Ovary (tissue), 9 donors: ENCODE results near the gene BNC1. TPM values are rescaled to one million over a fixed set of nuclear protein-coding genes. Genes with fewer than 3 reads are reported as not detected.

Experiments used
- DNase-seq, 5 donors: peaks; one replicate each; pipeline ENCODE4 v3.0.0-alpha.2; 2019 to 2020
- H3K27ac ChIP-seq, 2 donors: fragments of 200-600 bp; one replicate each; pipeline versions ENCODE4 v1.5.1 to v1.8.0; 2019 to 2022
- H3K27me3 ChIP-seq: fragments of 200-600 bp; one replicate; pipeline ENCODE4 v1.8.0; 2022
- H3K36me3 ChIP-seq: fragments of 200-600 bp; sonication (generic); one replicate; pipeline ENCODE4 v1.5.1; 2019
- H3K4me1 ChIP-seq: one replicate; pipeline ENCODE4 v1.8.1; 2013; ENCODE audit warnings: mild to moderate bottlenecking, moderate library complexity; ENCODE audit not compliant: insufficient read depth
- H3K4me3 ChIP-seq: fragments of 200-600 bp; sonication (generic); one replicate; pipeline ENCODE4 v1.5.1; 2017
- H3K9me3 ChIP-seq, 2 donors: fragments of 200-600 bp in 1 of 2; sonication (generic) in 1 of 2; one replicate each; pipeline versions ENCODE4 v1.5.1 to v1.8.1; 2013 to 2019; ENCODE audit warnings: mild to moderate bottlenecking in 1 of 2, moderate library complexity in 1 of 2
- CTCF ChIP-seq, 3 donors: fragments of 450-650 bp in 2 of 3; fragments of 200-600 bp in 1 of 3; IDR thresholded peaks; one replicate each; pipeline versions ENCODE4 v1.5.1 to v1.8.0; 2016 to 2022; ENCODE audit warnings: antibody characterized with exemption in 3 of 3, mild to moderate bottlenecking in 1 of 3
- EP300 ChIP-seq: sonication (generic); formaldehyde crosslinking; IDR thresholded peaks from one replicate; pipeline ENCODE4 v1.6.1; 2017; ENCODE audit warnings: antibody characterized with exemption
- POLR2A ChIP-seq: fragments of 450-650 bp; IDR thresholded peaks from one replicate; pipeline ENCODE4 v1.6.1; 2017; ENCODE audit warnings: antibody characterized with exemption, mild to moderate bottlenecking, moderate library complexity
- WGBS, 3 donors: extraction: QIAGEN DNeasy Blood & Tissue Kit in 1 of 3; methylation state at CpG; one replicate each; pipeline versions ENCODE4 v1.1.5 to v1.1.7; 2013 to 2017; 5-methylcytosine and 5-hydroxymethylcytosine counted together
- intact Hi-C, 4 donors: fragments of 100-400 bp; cut with DNase I; formaldehyde crosslinking; loops; one replicate each; pipeline versions ENCODE4 v1.11.0 to v1.15.1; 2022 to 2023
- polyA plus RNA-seq, 2 donors: library from polyadenylated mRNA; stranded (reverse); fragments of 200-250 nt in 1 of 2; fragments of 350-450 nt in 1 of 2; fragmentation: Illumina TruSeq in 1 of 2; extraction: RNeasy Lipid Tissue Mini Kit (QIAGEN cat#74804) in 1 of 2; gene quantifications; one replicate each; pipeline ENCODE4 v1.2.3, GENCODE V29; 2013 to 2014
- total RNA-seq, 7 donors: library from RNA; depleted of rRNA in 2 of 7; stranded (reverse); fragments of >200 nt in 2 of 7; fragmentation: NEBNext Ultra II Directional in 3 of 7; extraction: Animal tissue kit (Norgen Biotek cat#: 25700) in 3 of 7; gene quantifications; one replicate each; pipeline versions ENCODE4 v1.1.0 to v1.2.4, GENCODE V29; 2016 to 2023
- donor health status: DM: no; HTN: no; CAD: no; lungs with moderate emphysema.
- donor health status: DM: no; HTN: no; CAD: no.
- donor health status: Bipolar disorder and iron deficiency.
- donor health status: DM: yes; HTN: yes; CAD: no.
- donor health status: DM: no; HTN: no; CAD: no.
- donor health status: DM: yes; HTN: yes; CAD: no.

BNC1 gene
- total and polyA plus RNA-seq, 9 donors: 0.23 to 31.6 (median 0.47) TPM

DNA sequence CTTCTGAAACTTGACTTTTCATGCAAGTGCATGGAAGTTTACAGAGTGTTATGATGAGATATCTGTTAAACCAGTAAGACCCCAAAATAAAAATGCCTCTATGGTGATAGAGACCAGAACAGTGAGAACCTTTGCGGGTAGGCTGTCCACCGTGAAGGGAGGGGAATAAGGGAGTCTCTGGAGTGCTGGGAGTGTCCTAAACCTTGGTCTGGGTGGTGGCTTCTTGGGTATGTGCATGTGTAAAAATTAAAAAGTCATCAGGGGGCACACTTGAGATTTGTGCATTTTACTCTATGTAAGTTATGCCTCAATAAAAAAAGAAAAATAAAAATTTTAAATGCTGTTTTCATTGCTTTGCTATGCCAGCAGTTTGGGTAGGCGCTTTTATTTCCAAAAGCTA lies 38.2 kb upstream of the BNC1 start:
- Histone ChIP-seq H3K9me3 (no peaks in the 10 kb centered on the region), H3K27me3 (no peaks in the 10 kb centered on the region), H3K36me3 (no peaks in the 10 kb centered on the region), H3K4me1 (no peaks in the 10 kb centered on the region), H3K27ac (no peak overlapping the region), H3K4me3 (no peak overlapping the region)
- TF ChIP-seq CTCF (IDR thresholded peaks at IDR 0.05): no peak
- 82 to 89% (median 84%) methylated on average over 3 of the region's 3 CpGs for WGBS, 3 donors
- intact Hi-C loops: no loop called here
- DNase-seq: no peak

DNA sequence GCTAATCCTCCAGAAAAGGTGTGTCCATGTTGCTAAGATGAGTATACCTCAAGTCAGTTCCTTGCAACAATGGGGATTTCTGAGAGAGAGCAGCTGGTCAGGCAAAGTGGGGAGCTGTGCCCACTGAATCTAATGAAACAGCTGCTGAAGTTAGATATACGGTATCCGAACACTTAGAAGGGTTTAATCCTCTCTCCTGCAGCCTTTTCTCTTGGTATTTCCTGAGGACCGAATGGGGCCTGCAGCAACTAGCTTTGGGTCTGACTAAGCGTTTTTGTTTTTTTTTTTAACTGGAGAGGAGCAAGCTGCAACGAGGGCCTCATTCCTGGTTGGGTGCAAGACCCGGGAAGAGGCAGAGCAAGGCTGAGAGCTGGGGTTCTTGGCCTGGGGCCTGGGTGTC lies 37.6 kb upstream of the BNC1 start:
- intact Hi-C loops: no loop called here
- no peaks in the 10 kb centered on the region for H3K36me3 ChIP-seq
- TF ChIP-seq EP300: no peak
- no peak for TF ChIP-seq CTCF (IDR thresholded peaks at IDR 0.05)
- no peak for TF ChIP-seq POLR2A
- H3K27ac ChIP-seq: no peak overlapping the region
- no peaks in the 10 kb centered on the region for H3K9me3 ChIP-seq
- no peaks in the 10 kb centered on the region for H3K4me1 ChIP-seq
- DNase-seq: no peak
- WGBS, 3 donors: 50 to 64% (median 53%) methylated on average over 6 of the region's 6 CpGs
- no peak overlapping the region for H3K4me3 ChIP-seq
- no peaks in the 10 kb centered on the region for H3K27me3 ChIP-seq

GRCh38 chr15:83320844-83321243 lies 36.4 kb upstream of the BNC1 start:
- no peak overlapping the region for H3K4me3 ChIP-seq
- H3K27me3 ChIP-seq: no peaks in the 10 kb centered on the region
- intact Hi-C loops: no loop called here
- no peaks in the 10 kb centered on the region for H3K36me3 ChIP-seq
- TF ChIP-seq POLR2A (no peak), EP300 (no peak), CTCF (IDR thresholded peaks at IDR 0.05) (no peak)
- no peaks in the 10 kb centered on the region for H3K9me3 ChIP-seq
- H3K4me1 ChIP-seq: no peaks in the 10 kb centered on the region
- H3K27ac ChIP-seq: no peak overlapping the region
- no peak for DNase-seq

DNA sequence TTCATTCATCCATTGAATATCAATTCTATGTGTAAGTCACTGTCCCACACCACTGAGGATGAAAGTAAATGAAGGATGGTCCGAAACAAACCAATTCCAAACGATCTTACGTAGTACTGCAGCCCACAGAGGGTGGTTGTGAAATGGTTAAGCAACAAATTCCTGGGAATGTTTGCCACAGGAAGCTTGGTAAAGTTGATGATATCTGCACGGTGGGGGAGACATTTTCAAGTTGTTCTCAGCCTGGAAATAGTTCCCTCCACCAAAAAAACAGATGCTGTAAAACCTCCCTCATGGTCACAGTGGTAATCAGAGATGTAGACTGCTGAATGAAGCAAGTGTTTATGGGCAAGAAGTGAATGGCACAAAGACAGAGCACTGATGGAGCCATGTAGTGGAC lies 35.9 kb upstream of the BNC1 start:
- no peak overlapping the region for H3K27ac ChIP-seq
- H3K4me3 ChIP-seq: no peak overlapping the region
- no peaks in the 10 kb centered on the region for H3K4me1 ChIP-seq
- TF ChIP-seq POLR2A (no peak), EP300 (no peak), CTCF (IDR thresholded peaks at IDR 0.05) (no peak)
- no peaks in the 10 kb centered on the region for H3K9me3 ChIP-seq
- WGBS, 3 donors: 53 to 60% (median 58%) methylated on average over 4 of the region's 4 CpGs
- no peak for DNase-seq
- intact Hi-C loops: no loop called here
- no peaks in the 10 kb centered on the region for H3K36me3 ChIP-seq
- no peaks in the 10 kb centered on the region for H3K27me3 ChIP-seq

- H3K27ac ChIP-seq: no peak overlapping the region
- no peak for TF ChIP-seq CTCF (IDR thresholded peaks at IDR 0.05)
- no peak for TF ChIP-seq EP300
- no peak for TF ChIP-seq POLR2A
- H3K36me3 ChIP-seq: no peaks in the 10 kb centered on the region
- no peaks in the 10 kb centered on the region for H3K27me3 ChIP-seq
- no peaks in the 10 kb centered on the region for H3K4me1 ChIP-seq
- 56 to 61% (median 60%) methylated on average over 3 of the region's 3 CpGs for WGBS, 3 donors
- no peak overlapping the region for H3K4me3 ChIP-seq
- DNase-seq: no peak
- no peaks in the 10 kb centered on the region for H3K9me3 ChIP-seq
- intact Hi-C loops: no loop called here
Measured at GRCh38 chr15:83319771-83320170, 35.3 kb upstream of the BNC1 start.
